Stomach (tissue), 19 donors: ENCODE results near the gene DCAKD. TPM values are rescaled to one million over a fixed set of nuclear protein-coding genes. Genes with fewer than 3 reads are reported as not detected.

Experiments
- DNase-seq, 2 donors: peaks; one replicate each; pipeline versions ENCODE4 v3.0.0 to v3.0.0-alpha.2; 2013 to 2019
- H3K27ac ChIP-seq, 5 donors: fragments of 200-600 bp in 4 of 5; sonication (generic) in 4 of 5; one replicate each; pipeline ENCODE4 v1.5.1; 2013 to 2019; ENCODE audit warnings: mild to moderate bottlenecking in 1 of 5, moderate library complexity in 1 of 5
- H3K27me3 ChIP-seq, 3 donors: fragments of 200-600 bp; sonication (generic); one replicate each; pipeline ENCODE4 v1.5.1; 2017 to 2019; ENCODE audit warnings: mixed run types in 1 of 3
- H3K36me3 ChIP-seq, 4 donors: fragments of 200-600 bp; sonication (generic); 1 replicate in 3 of 4; 2 replicates in 1 of 4; pipeline ENCODE4 v1.5.1; 2016 to 2019
- H3K4me1 ChIP-seq, 4 donors: fragments of 200-600 bp; sonication (generic); one replicate each; pipeline ENCODE4 v1.5.1; 2016 to 2019
- H3K4me3 ChIP-seq, 4 donors: fragments of 200-600 bp; sonication (generic) in 3 of 4; one replicate each; pipeline ENCODE4 v1.5.1; 2016 to 2019; ENCODE audit warnings: mild to moderate bottlenecking in 1 of 4
- H3K9me3 ChIP-seq, 4 donors: fragments of 200-600 bp; sonication (generic); one replicate each; pipeline ENCODE4 v1.5.1; 2016 to 2019
- EP300 ChIP-seq: sonication (generic); formaldehyde crosslinking; IDR thresholded peaks from one replicate; pipeline ENCODE4 v1.6.1; 2017; ENCODE audit warnings: antibody characterized with exemption
- POLR2A ChIP-seq, 4 donors: fragments of 450-650 bp; IDR thresholded peaks; one replicate each; pipeline ENCODE4 v1.6.1; 2016; ENCODE audit warnings: antibody characterized with exemption in 4 of 4, control low read depth in 2 of 4, mild to moderate bottlenecking in 1 of 4, moderate library complexity in 1 of 4
- POLR2AphosphoS5 ChIP-seq, 3 donors: sonication (generic); formaldehyde crosslinking; IDR thresholded peaks; one replicate each; pipeline ENCODE4 v1.6.1; 2016; ENCODE audit warnings: antibody characterized with exemption in 3 of 3
- WGBS, 5 donors: extraction: QIAGEN DNeasy Blood & Tissue Kit in 3 of 5; methylation state at CpG; one replicate each; pipeline versions ENCODE4 v1.1.5 to v1.1.7; 2013 to 2018; 5-methylcytosine and 5-hydroxymethylcytosine counted together
- intact Hi-C: fragments of 100-400 bp; cut with DNase I; formaldehyde crosslinking; loops from one replicate; pipeline ENCODE4 v1.15.1; 2023; ENCODE audit warnings: low total_unique reads
- long read RNA-seq, 10 donors: transcript quantifications; one replicate each; lab custom pipeline, GENCODE V29; 2026
- polyA plus RNA-seq, 3 donors: library from polyadenylated mRNA; stranded (reverse); fragments of 200-250 nt; gene quantifications; one replicate each; pipeline ENCODE4 v1.2.3, GENCODE V29; 2013
- total RNA-seq, 5 donors: library from RNA; depleted of rRNA; stranded (reverse); fragments of >200 nt; gene quantifications; one replicate each; pipeline versions ENCODE4 v1.1.0 to v1.2.3, GENCODE V29; 2014 to 2016
- TF ChIP-seq, protein P1 (sequence below), 7 experiments: fragments of 450-650 bp in 4 of 7; fragments of 200-600 bp in 3 of 7; sonication (generic) in 3 of 7; IDR thresholded peaks; one replicate each; pipeline ENCODE4 v1.5.1; 2016 to 2019; ENCODE audit warnings: antibody characterized with exemption in 7 of 7, control low read depth in 2 of 7, mild to moderate bottlenecking in 1 of 7
- donor health status: healthy with polysubstance abuse.
- donor health status: Bipolar disorder and iron deficiency.
- donor health status: healthy.

Gene DCAKD, protein sequence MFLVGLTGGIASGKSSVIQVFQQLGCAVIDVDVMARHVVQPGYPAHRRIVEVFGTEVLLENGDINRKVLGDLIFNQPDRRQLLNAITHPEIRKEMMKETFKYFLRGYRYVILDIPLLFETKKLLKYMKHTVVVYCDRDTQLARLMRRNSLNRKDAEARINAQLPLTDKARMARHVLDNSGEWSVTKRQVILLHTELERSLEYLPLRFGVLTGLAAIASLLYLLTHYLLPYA
- total RNA-seq: 10 to 100 TPM in 3 of 5 donors, 1 to 10 TPM in 2; 2.3 to 22.9 (median 14.9) TPM
- 10 to 100 TPM in 2 of 3 donors, 1 to 10 TPM in 1; 9.5 to 17.2 (median 11.5) TPM for polyA plus RNA-seq
- long read RNA-seq, donor 1, partial matches to known transcripts: 0 of 2 reads
- long read RNA-seq, donor 1, other reads (novel, unspliced or antisense): 0 of 2 reads
- long read RNA-seq, donor 2, partial matches to known transcripts: 0 of 2 reads
- long read RNA-seq, donor 2, other reads (novel, unspliced or antisense): 0 of 2 reads
- long read RNA-seq, donor 3, partial matches to known transcripts: 0 of 3 reads
- long read RNA-seq, donor 3, other reads (novel, unspliced or antisense): 0 of 3 reads
- long read RNA-seq, donor 4, partial matches to known transcripts: 0 of 1 reads
- long read RNA-seq, donor 4, other reads (novel, unspliced or antisense): 0 of 1 reads
- long read RNA-seq, donor 5, partial matches to known transcripts: 0 of 8 reads
- long read RNA-seq, donor 5, other reads (novel, unspliced or antisense): 0 of 8 reads
- long read RNA-seq, donor 6, partial matches to known transcripts: 108 of 134 reads
- long read RNA-seq, donor 6, other reads (novel, unspliced or antisense): 18 of 134 reads
- long read RNA-seq, donor 7, partial matches to known transcripts: 0 of 6 reads
- long read RNA-seq, donor 7, other reads (novel, unspliced or antisense): 0 of 6 reads
- long read RNA-seq, donor 8, partial matches to known transcripts: 0 of 9 reads
- long read RNA-seq, donor 8, other reads (novel, unspliced or antisense): 0 of 9 reads
- long read RNA-seq, donor 9, partial matches to known transcripts: 0 of 5 reads
- long read RNA-seq, donor 9, other reads (novel, unspliced or antisense): 0 of 5 reads
- long read RNA-seq, donor 10, partial matches to known transcripts: 0 of 1 reads
- long read RNA-seq, donor 10, other reads (novel, unspliced or antisense): 0 of 1 reads

DNA sequence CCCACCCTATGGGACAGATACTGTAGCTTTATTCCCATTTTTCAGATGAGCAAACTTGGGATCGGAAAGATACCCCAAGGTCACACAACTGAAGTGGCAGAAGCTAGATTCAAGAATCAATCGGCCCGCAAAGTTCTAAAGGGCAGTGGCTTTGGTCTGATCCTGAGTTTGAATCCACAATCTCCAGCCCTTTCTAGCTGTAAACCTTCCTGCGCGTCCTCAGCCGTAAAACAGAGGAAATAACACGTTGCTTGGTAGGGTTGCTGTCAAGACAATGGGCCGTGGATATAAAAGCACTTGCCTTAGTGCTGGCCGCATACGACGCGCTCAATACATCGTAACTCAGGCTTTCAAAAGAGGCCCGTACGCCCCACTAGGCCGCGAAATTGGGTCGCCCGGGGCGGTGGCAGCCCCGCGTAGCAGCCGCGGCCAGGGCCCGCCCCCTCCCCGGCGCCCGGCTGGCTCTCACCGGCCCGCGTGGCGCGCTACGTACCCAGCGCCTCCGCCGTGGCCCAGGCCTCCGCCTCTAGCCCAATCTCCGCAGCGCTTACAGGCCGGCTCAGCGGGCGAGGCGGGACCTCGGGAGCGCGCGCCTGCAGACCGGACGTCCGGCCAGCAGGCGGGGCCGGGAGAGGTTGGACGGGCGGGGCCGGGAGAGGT lies at the start of gene DCAKD:
Gene DCAKD (minus strand): TSS at position 573 of the 660 bp plus-strand sequence. CDS start 16,747 bp downstream, outside the sequence.
- TF ChIP-seq, protein P1, sequence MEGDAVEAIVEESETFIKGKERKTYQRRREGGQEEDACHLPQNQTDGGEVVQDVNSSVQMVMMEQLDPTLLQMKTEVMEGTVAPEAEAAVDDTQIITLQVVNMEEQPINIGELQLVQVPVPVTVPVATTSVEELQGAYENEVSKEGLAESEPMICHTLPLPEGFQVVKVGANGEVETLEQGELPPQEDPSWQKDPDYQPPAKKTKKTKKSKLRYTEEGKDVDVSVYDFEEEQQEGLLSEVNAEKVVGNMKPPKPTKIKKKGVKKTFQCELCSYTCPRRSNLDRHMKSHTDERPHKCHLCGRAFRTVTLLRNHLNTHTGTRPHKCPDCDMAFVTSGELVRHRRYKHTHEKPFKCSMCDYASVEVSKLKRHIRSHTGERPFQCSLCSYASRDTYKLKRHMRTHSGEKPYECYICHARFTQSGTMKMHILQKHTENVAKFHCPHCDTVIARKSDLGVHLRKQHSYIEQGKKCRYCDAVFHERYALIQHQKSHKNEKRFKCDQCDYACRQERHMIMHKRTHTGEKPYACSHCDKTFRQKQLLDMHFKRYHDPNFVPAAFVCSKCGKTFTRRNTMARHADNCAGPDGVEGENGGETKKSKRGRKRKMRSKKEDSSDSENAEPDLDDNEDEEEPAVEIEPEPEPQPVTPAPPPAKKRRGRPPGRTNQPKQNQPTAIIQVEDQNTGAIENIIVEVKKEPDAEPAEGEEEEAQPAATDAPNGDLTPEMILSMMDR (IDR thresholded peaks at IDR 0.05): no peak
- TF ChIP-seq POLR2AphosphoS5 (IDR thresholded peaks at IDR 0.05): peak; percentile 38 to 89 (median 78)
- H3K27me3 ChIP-seq: no peaks in the 10 kb centered on the region
- H3K27ac ChIP-seq: peak within 1 kb of the TSS; percentile 87 to 94 (median 92)
- peak within 1 kb of the TSS; percentile 55 to 65 (median 61) for H3K4me3 ChIP-seq
- WGBS, 5 donors: 0 to 1% (median 0%) methylated on average over 20 to 56 of the region's 56 CpGs
- DNase-seq: peak; percentile 96 to 99
- H3K9me3 ChIP-seq: no peaks in the 10 kb centered on the region
- intact Hi-C loops: no loop called here
- H3K4me1 ChIP-seq: peaks cover 12 to 34% (median 25%) of the 10 kb centered on the region in 4 donors
- H3K36me3 ChIP-seq: no peaks in the 10 kb centered on the region

DNA sequence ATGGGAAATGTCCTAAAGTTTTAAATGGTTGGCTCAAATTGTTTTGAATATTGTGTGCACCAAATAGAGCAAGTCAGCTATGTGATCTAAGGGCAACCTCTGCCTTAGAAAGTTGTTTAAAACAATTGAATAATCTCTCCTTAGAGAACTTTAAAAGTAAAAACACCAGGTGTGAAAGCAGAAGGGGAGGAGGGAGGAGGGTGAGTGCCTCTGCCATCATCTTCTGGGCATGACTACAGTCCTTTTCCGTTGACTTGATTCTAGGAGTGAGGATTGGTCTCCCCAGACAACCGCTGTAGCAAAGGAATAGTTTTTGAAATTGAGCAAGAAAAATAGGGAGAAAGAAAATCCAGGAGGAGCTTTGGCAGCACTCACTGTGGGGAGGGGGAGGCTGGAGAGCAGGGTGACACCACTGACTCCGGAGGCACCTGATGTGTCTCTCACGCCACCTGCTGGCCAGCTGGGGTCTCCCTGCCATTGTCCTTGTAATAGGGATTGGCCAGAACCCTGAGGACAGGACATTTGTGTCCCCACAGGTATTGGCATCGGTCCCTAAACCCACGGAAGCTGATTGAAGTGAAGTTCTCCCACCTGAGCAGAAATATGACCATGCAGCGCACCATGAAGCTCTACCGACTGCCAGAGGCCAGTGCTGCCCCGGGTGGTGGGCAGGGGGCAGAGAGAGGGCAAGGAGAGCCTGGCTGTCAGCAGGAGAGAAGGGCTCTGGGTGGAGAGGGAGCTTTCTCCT lies 47.6 kb upstream of the DCAKD start:
- 44 to 49% (median 47%) methylated on average over 9 of the region's 9 CpGs for WGBS, 5 donors

DNA sequence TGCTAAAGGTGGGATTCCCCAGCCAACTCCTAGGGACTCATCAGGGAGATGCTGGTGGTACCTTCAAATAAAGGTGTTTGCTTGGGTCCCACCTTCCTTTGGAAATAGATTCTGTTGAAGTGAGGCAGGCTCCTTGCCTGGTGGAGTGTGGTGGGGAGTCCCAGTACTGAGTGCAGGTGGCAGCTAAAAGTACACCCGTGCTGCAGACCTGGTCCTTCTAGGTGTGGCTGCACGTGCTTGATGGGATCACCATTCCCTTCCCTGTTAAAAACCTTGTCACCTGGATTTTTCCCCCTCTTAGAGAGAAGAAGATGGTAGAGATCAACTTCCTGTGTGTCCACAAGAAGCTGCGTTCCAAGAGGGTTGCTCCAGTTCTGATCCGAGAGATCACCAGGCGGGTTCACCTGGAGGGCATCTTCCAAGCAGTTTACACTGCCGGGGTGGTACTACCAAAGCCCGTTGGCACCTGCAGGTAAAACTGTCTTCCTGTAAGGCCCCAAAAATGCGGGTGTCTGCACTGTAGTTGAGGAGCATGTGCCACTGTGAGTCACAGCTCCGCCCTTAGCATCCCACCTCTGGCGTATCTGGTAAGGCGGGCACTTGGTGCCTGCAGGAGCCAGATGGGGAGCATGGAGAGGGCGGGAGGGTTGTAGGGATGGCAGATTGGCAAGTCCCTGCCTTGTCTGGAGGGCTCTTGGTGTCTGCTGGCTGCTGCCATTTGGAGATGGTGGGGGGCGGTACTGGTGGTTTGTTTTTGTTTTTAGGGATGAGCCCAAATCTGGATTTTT lies 46.8 kb upstream of the DCAKD start:
- Histone ChIP-seq H3K36me3 (peaks cover 93 to 100% (median 96%) of the 10 kb centered on the region in 4 donors), H3K27ac (peak overlapping the region in 4 of 5 donors; percentile 29 to 68 (median 50)), H3K27me3 (no peaks in the 10 kb centered on the region), H3K9me3 (no peaks in the 10 kb centered on the region), H3K4me1 (peaks cover 21 to 46% (median 32%) of the 10 kb centered on the region in 4 donors), H3K4me3 (no peak overlapping the region)
- 74 to 87% (median 82%) methylated on average over 11 to 13 of the region's 13 CpGs for WGBS, 5 donors
- intact Hi-C loops: no loop called here
- TF ChIP-seq, protein P1 (IDR thresholded peaks at IDR 0.05): no peak
- no peak for TF ChIP-seq EP300
- DNase-seq: no peak

More for the DNA sequence above, 47.6 kb upstream of the DCAKD start:
- peaks cover 93 to 100% (median 96%) of the 10 kb centered on the region in 4 donors for H3K36me3 ChIP-seq
- no peaks in the 10 kb centered on the region for H3K27me3 ChIP-seq
- no peak for TF ChIP-seq EP300
- peak in 2 of 3 donors; percentile 22 to 77 for TF ChIP-seq POLR2AphosphoS5 (IDR thresholded peaks at IDR 0.05)
- TF ChIP-seq POLR2A (IDR thresholded peaks at IDR 0.05): no peak
- TF ChIP-seq, protein P1 (IDR thresholded peaks at IDR 0.05): peak in 5 of 7 experiments; percentile 60 to 88 (median 74)
- intact Hi-C loops: no loop called here
- no peaks in the 10 kb centered on the region for H3K9me3 ChIP-seq
- DNase-seq: peak; percentile 91 to 93
- peak overlapping the region in 3 of 5 donors; percentile 39 to 68 (median 61) for H3K27ac ChIP-seq
- H3K4me3 ChIP-seq: no peak overlapping the region
- peaks cover 14 to 38% (median 25%) of the 10 kb centered on the region in 4 donors for H3K4me1 ChIP-seq
